G401.6 (cell line): ENCODE results near the gene PTPRU.

ENCODE experiments used
- FAIRE-seq: peaks from 2 replicates; lab custom pipeline; 2012; peaks lifted over from hg19 to GRCh38; lab: Jason Lieb, UNC

The PTPRU gene

GRCh38 chr1:29317916-29318530, 81.7 kb downstream of the PTPRU start:
- FAIRE-seq = no peak

GRCh38 chr1:29318724-29319123, 82.4 kb downstream of the PTPRU start:
- FAIRE-seq = no peak

- no peak for FAIRE-seq
Measured at GRCh38 chr1:29319300-29320110, 83.2 kb downstream of the PTPRU start.

GRCh38 chr1:29320156-29320940, 84.0 kb downstream of the PTPRU start:
- no peak for FAIRE-seq

GRCh38 chr1:29321176-29321575, 84.9 kb downstream of the PTPRU start:
- FAIRE-seq = no peak

- no peak for FAIRE-seq
Measured at GRCh38 chr1:29322147-29322694, 85.9 kb downstream of the PTPRU start.

GRCh38 chr1:29322861-29323585, 86.7 kb downstream of the PTPRU start:
- FAIRE-seq = no peak

- no peak for FAIRE-seq
Measured at GRCh38 chr1:29323636-29324035, 87.3 kb downstream of the PTPRU start.

GRCh38 chr1:29324202-29324601, 87.9 kb downstream of the PTPRU start:
- FAIRE-seq = no peak

GRCh38 chr1:29324771-29325351, 88.5 kb downstream of the PTPRU start:
- FAIRE-seq = no peak

GRCh38 chr1:29325675-29326074, 89.4 kb downstream of the PTPRU start:
- FAIRE-seq = no peak

- FAIRE-seq = no peak
Measured at GRCh38 chr1:29326123-29326522, 89.8 kb downstream of the PTPRU start.

- no peak for FAIRE-seq
Measured at GRCh38 chr1:29327223-29327935, 91.1 kb downstream of the PTPRU start.

GRCh38 chr1:29329022-29329775, 92.9 kb downstream of the PTPRU start:
- no peak for FAIRE-seq

- FAIRE-seq = no peak
Measured at GRCh38 chr1:29330089-29330488, 93.8 kb downstream of the PTPRU start.

- no peak for FAIRE-seq
Measured at GRCh38 chr1:29330856-29331255, 94.5 kb downstream of the PTPRU start.

- FAIRE-seq = no peak
Measured at GRCh38 chr1:29331309-29331708, 95.0 kb downstream of the PTPRU start.

GRCh38 chr1:29331729-29332128, 95.4 kb downstream of the PTPRU start:
- FAIRE-seq = no peak

- no peak for FAIRE-seq
Measured at GRCh38 chr1:29332204-29332603, 95.9 kb downstream of the PTPRU start.

- no peak for FAIRE-seq
Measured at GRCh38 chr1:29333008-29333407, 96.7 kb downstream of the PTPRU start.
